Astrocyte (in vitro differentiated cells and primary cell): ENCODE data around the gene ABI1. TPM values are rescaled to one million over a fixed set of nuclear protein-coding genes. Genes with fewer than 3 reads are reported as not detected.

ENCODE experiments used
- DNase-seq: peaks from one replicate; pipeline ENCODE4 v3.0.0-alpha.2; 2010; ENCODE audit warnings: low read depth
- FAIRE-seq: peaks from 2 replicates; lab custom pipeline; 2011; peaks lifted over from hg19 to GRCh38; lab: Jason Lieb, UNC
- H2AFZ ChIP-seq: 2 replicates; pipeline ENCODE4 v1.6.0; 2012; ENCODE audit warnings: low read depth, low read length, inconsistent platforms
- H3K27ac ChIP-seq: 2 replicates; pipeline ENCODE4 v1.5.1; 2011; ENCODE audit warnings: low read depth, low read length, inconsistent platforms
- H3K27me3 ChIP-seq: 2 replicates; pipeline ENCODE4 v1.6.0; 2011; ENCODE audit warnings: low read length, inconsistent platforms; ENCODE audit not compliant: insufficient read depth
- H3K36me3 ChIP-seq: 2 replicates; pipeline ENCODE4 v1.5.1; 2011; ENCODE audit warnings: low read length, inconsistent platforms; ENCODE audit not compliant: insufficient read depth
- H3K4me1 ChIP-seq: 2 replicates; pipeline ENCODE4 v1.5.1; 2011; ENCODE audit warnings: low read length, inconsistent platforms; ENCODE audit not compliant: insufficient read depth
- H3K4me2 ChIP-seq: 2 replicates; pipeline ENCODE4 v1.6.0; 2012; ENCODE audit warnings: low read length, inconsistent platforms
- H3K4me3 ChIP-seq: 2 replicates; pipeline ENCODE4 v1.5.1; 2011; ENCODE audit warnings: low read depth, mild to moderate bottlenecking, low read length, inconsistent platforms; ENCODE audit not compliant: insufficient read depth
- H3K79me2 ChIP-seq: 2 replicates; pipeline ENCODE4 v1.6.0; 2012; ENCODE audit warnings: mild to moderate bottlenecking, low read length, inconsistent platforms; ENCODE audit not compliant: insufficient read depth
- H3K9ac ChIP-seq: 2 replicates; pipeline ENCODE4 v1.6.0; 2012; ENCODE audit warnings: mild to moderate bottlenecking, low read length, inconsistent platforms
- H3K9me3 ChIP-seq: 2 replicates; pipeline ENCODE4 v1.5.1; 2012; ENCODE audit warnings: low read depth, mild to moderate bottlenecking, low read length, inconsistent platforms; ENCODE audit not compliant: insufficient read depth
- H4K20me1 ChIP-seq: 2 replicates; pipeline ENCODE4 v1.6.0; 2012; ENCODE audit warnings: low read length, inconsistent platforms; ENCODE audit not compliant: insufficient read depth
- H3K27ac Mint-ChIP-seq: one replicate; pipeline ENCODE4 v1.8.0; 2021; ENCODE audit warnings: mild to moderate bottlenecking, mixed read lengths; ENCODE audit not compliant: unreplicated experiment
- H3K27me3 Mint-ChIP-seq: one replicate; pipeline ENCODE4 v1.8.0; 2021; ENCODE audit warnings: low read depth, mixed read lengths; ENCODE audit not compliant: unreplicated experiment
- H3K36me3 Mint-ChIP-seq: one replicate; pipeline ENCODE4 v1.8.0; 2021; ENCODE audit warnings: low read depth, mixed read lengths; ENCODE audit not compliant: unreplicated experiment
- H3K4me1 Mint-ChIP-seq: one replicate; pipeline ENCODE4 v1.8.0; 2021; ENCODE audit warnings: low read depth, mixed read lengths; ENCODE audit not compliant: unreplicated experiment
- H3K4me3 Mint-ChIP-seq: one replicate; pipeline ENCODE4 v1.8.0; 2021; ENCODE audit warnings: mild to moderate bottlenecking, moderate library complexity, mixed read lengths; ENCODE audit not compliant: unreplicated experiment
- H3K9me3 Mint-ChIP-seq: one replicate; pipeline ENCODE4 v1.8.0; 2021; ENCODE audit warnings: mild to moderate bottlenecking, mixed read lengths; ENCODE audit not compliant: unreplicated experiment
- CTCF ChIP-seq: IDR thresholded peaks from 2 replicates; pipeline ENCODE4 v1.5.1; 2011; ENCODE audit warnings: low read depth, mild to moderate bottlenecking, inconsistent platforms, low read length, moderate library complexity; ENCODE audit not compliant: insufficient read depth
- EZH2 ChIP-seq: IDR thresholded peaks from 2 replicates; pipeline ENCODE4 v1.6.1; 2012; ENCODE audit warnings: mild to moderate bottlenecking, low read length, inconsistent platforms; ENCODE audit not compliant: insufficient read depth
- total RNA-seq: library from RNA; stranded (reverse); gene quantifications from 2 replicates; pipeline ENCODE4 v1.2.1, GENCODE V29; 2021

The ABI1 gene
- total RNA-seq, 1 donor from 2014 or later: 65.1 TPM

- H3K27ac Mint-ChIP-seq: no peak overlapping the region
- no peaks in the 10 kb centered on the region for H3K27me3 Mint-ChIP-seq
- no peak for FAIRE-seq
These were observed 130.2 kb downstream of the ABI1 start for GRCh38 chr10:26730552-26730951.

GRCh38 chr10:26729395-26729794 lies 131.4 kb downstream of the ABI1 start:
- peaks cover 2% of the 10 kb centered on the region for H3K4me1 Mint-ChIP-seq
- Histone ChIP-seq H2AFZ (no peak overlapping the region), H3K36me3 (peaks cover 10% of the 10 kb centered on the region), H4K20me1 (no peaks in the 10 kb centered on the region), H3K79me2 (no peaks in the 10 kb centered on the region), H3K9ac (no peak overlapping the region), H3K27ac (no peak overlapping the region), H3K4me2 (no peak overlapping the region), H3K9me3 (no peaks in the 10 kb centered on the region), H3K27me3 (no peaks in the 10 kb centered on the region), H3K4me3 (no peak overlapping the region), H3K4me1 (peaks cover 3% of the 10 kb centered on the region)
- TF ChIP-seq CTCF (no peak), EZH2 (no peak)
- H3K27me3 Mint-ChIP-seq: no peaks in the 10 kb centered on the region
- FAIRE-seq (no peak), DNase-seq (no peak)
- H3K36me3 Mint-ChIP-seq: peaks cover 4% of the 10 kb centered on the region
- H3K4me3 Mint-ChIP-seq: no peak overlapping the region
- no peaks in the 10 kb centered on the region for H3K9me3 Mint-ChIP-seq
- no peak overlapping the region for H3K27ac Mint-ChIP-seq

More at GRCh38 chr10:26730552-26730951, 130.2 kb downstream of the ABI1 start:
- Histone ChIP-seq H3K4me1 (peaks cover 5% of the 10 kb centered on the region), H3K27me3 (no peaks in the 10 kb centered on the region), H3K9me3 (no peaks in the 10 kb centered on the region), H3K4me3 (no peak overlapping the region), H3K27ac (no peak overlapping the region), H3K9ac (no peak overlapping the region), H3K79me2 (no peaks in the 10 kb centered on the region), H3K36me3 (peaks cover 10% of the 10 kb centered on the region), H3K4me2 (no peak overlapping the region), H4K20me1 (no peaks in the 10 kb centered on the region), H2AFZ (no peak overlapping the region)
- no peak for DNase-seq
- H3K9me3 Mint-ChIP-seq: no peaks in the 10 kb centered on the region
- H3K4me3 Mint-ChIP-seq: no peak overlapping the region
- H3K4me1 Mint-ChIP-seq: peaks cover 4% of the 10 kb centered on the region
- peaks cover 6% of the 10 kb centered on the region for H3K36me3 Mint-ChIP-seq
- no peak for TF ChIP-seq CTCF
- TF ChIP-seq EZH2: no peak

- H3K9me3 Mint-ChIP-seq: no peaks in the 10 kb centered on the region
- no peak overlapping the region for H2AFZ ChIP-seq
- H3K27ac ChIP-seq: no peak overlapping the region
- no peak overlapping the region for H3K4me3 Mint-ChIP-seq
- peaks cover 13% of the 10 kb centered on the region for H3K36me3 ChIP-seq
- no peak overlapping the region for H3K27ac Mint-ChIP-seq
- H3K4me3 ChIP-seq: no peak overlapping the region
- H3K27me3 Mint-ChIP-seq: no peaks in the 10 kb centered on the region
- H3K9me3 ChIP-seq: no peaks in the 10 kb centered on the region
- DNase-seq (no peak), FAIRE-seq (no peak)
- no peaks in the 10 kb centered on the region for H4K20me1 ChIP-seq
- H3K9ac ChIP-seq: no peak overlapping the region
- no peaks in the 10 kb centered on the region for H3K79me2 ChIP-seq
- no peak overlapping the region for H3K4me2 ChIP-seq
- no peaks in the 10 kb centered on the region for H3K27me3 ChIP-seq
- TF ChIP-seq EZH2 (no peak), CTCF (no peak)
- H3K36me3 Mint-ChIP-seq: peaks cover 4% of the 10 kb centered on the region
- no peaks in the 10 kb centered on the region for H3K4me1 Mint-ChIP-seq
- peaks cover 1% of the 10 kb centered on the region for H3K4me1 ChIP-seq
These were observed 131.8 kb downstream of the ABI1 start for GRCh38 chr10:26728957-26729356.
